ENCODE data around the gene MYL3.

GRCh38 chr3:46884427-46884826 is 21.2 kb upstream of the MYL3 start:
- TF ChIP-seq CTCF (IDR thresholded peaks at IDR 0.05) (no peak), RAD21 (conservative IDR thresholded peaks at IDR 0.05 in 1 of 2, IDR thresholded peaks at IDR 0.05 in 1 of 2) (no peak), CHD2 (IDR thresholded peaks at IDR 0.05; ENCODE audit: low read length, partially characterized antibody) (no peak), POLR2A (IDR thresholded peaks at IDR 0.05; ENCODE audit: low read length) (no peak), E2F6 (IDR thresholded peaks at IDR 0.05; ENCODE audit: borderline replicate concordance, low read depth) (no peak), MAX (IDR thresholded peaks at IDR 0.05) (no peak), ZSCAN20 (CRISPR knock-in tag; IDR thresholded peaks at IDR 0.05) (no peak), HDAC2 (IDR thresholded peaks at IDR 0.05) (no peak), EHMT2 (IDR thresholded peaks at IDR 0.05; ENCODE audit: low read depth) (no peak), RFX5 (IDR thresholded peaks at IDR 0.05) (no peak), USF2 (IDR thresholded peaks at IDR 0.05) (no peak)

All from A549 (cell line).